Fibroblast of lung (primary cell): ENCODE data around the gene ADGRD1. TPM values are rescaled to one million over a fixed set of nuclear protein-coding genes. Genes with fewer than 3 reads are reported as not detected.

Experiments used
- DNase-seq, 2 donors: peaks; one replicate each; pipeline versions ENCODE4 v3.0.0 to v3.0.0-alpha.2; 2010; ENCODE audit warnings: low read depth in 2 of 2
- H2AFZ ChIP-seq: 2 replicates; pipeline ENCODE4 v1.5.1; 2012; ENCODE audit warnings: low read length, control low read depth, inconsistent platforms
- H3K27ac ChIP-seq: 2 replicates; pipeline ENCODE4 v1.5.1; 2011; ENCODE audit warnings: low read length, control low read depth; ENCODE audit not compliant: insufficient read depth
- H3K27me3 ChIP-seq: 2 replicates; pipeline ENCODE4 v1.5.1; 2011; ENCODE audit warnings: mild to moderate bottlenecking, low read length; ENCODE audit not compliant: control insufficient read depth, insufficient read depth
- H3K36me3 ChIP-seq: 2 replicates; pipeline ENCODE4 v1.5.1; 2011; ENCODE audit warnings: low read length; ENCODE audit not compliant: control insufficient read depth, insufficient read depth
- H3K4me1 ChIP-seq: 2 replicates; pipeline ENCODE4 v1.5.1; 2011; ENCODE audit warnings: low read length; ENCODE audit not compliant: control insufficient read depth, insufficient read depth; ENCODE audit errors: extremely low read depth
- H3K4me2 ChIP-seq: 2 replicates; pipeline ENCODE4 v1.5.1; 2011; ENCODE audit warnings: low read length, control low read depth; ENCODE audit not compliant: insufficient read depth; ENCODE audit errors: extremely low read depth
- H3K4me3 ChIP-seq, 4 experiments: fragments of 200-600 bp in 1 of 4; sonication (generic) in 1 of 4; replicated peaks in 1 of 4; 2 replicates each; pipeline ENCODE4 v1.5.1; 2011 to 2016; ENCODE audit warnings: low read length in 4 of 4, low read depth in 3 of 4, mild to moderate bottlenecking in 3 of 4, control low read depth in 2 of 4, inconsistent platforms in 1 of 4, mixed read lengths in 1 of 4; ENCODE audit not compliant: insufficient read depth in 1 of 4; ENCODE audit errors: control extremely low read depth in 1 of 4
- H3K79me2 ChIP-seq: 2 replicates; pipeline ENCODE4 v1.5.1; 2012; ENCODE audit warnings: mild to moderate bottlenecking, low read length, inconsistent platforms; ENCODE audit not compliant: control insufficient read depth, insufficient read depth
- H3K9ac ChIP-seq: 2 replicates; pipeline ENCODE4 v1.5.1; 2011; ENCODE audit warnings: mild to moderate bottlenecking, low read length, control low read depth; ENCODE audit not compliant: insufficient read depth
- H3K9me3 ChIP-seq: 2 replicates; pipeline ENCODE4 v1.5.1; 2012; ENCODE audit warnings: low read depth, low read length; ENCODE audit not compliant: control insufficient read depth, insufficient read depth
- H4K20me1 ChIP-seq: 2 replicates; pipeline ENCODE4 v1.5.1; 2011; ENCODE audit warnings: low read length; ENCODE audit not compliant: control insufficient read depth, insufficient read depth; ENCODE audit errors: extremely low read depth
- EZH2 ChIP-seq: IDR thresholded peaks from 2 replicates; pipeline ENCODE4 v1.5.1; 2012; ENCODE audit warnings: low read length, control low read depth, mild to moderate bottlenecking; ENCODE audit errors: missing control alignments
- polyA plus RNA-seq, 2 donors: library from polyadenylated mRNA; depleted of rRNA in 1 of 2; stranded (reverse) in 1 of 2; unstranded in 1 of 2; fragments of >200 nt; gene quantifications; 2 replicates each; pipeline ENCODE4 v1.2.1, GENCODE V29; 2011 to 2012; ENCODE audit warnings: missing spikeins in 1 of 2
- total RNA-seq: library from RNA; depleted of rRNA; stranded (reverse); fragments of >200 nt; gene quantifications from 2 replicates; pipeline ENCODE4 v1.2.1, GENCODE V29; 2014
- TF ChIP-seq, protein P1 (sequence below), 2 donors: IDR thresholded peaks in 1 of 2; conservative IDR thresholded peaks in 1 of 2; 1 replicate in 1 of 2; 2 replicates in 1 of 2; pipeline ENCODE4 v1.5.1; 2011 to 2012; ENCODE audit warnings: low read length in 2 of 2, control low read depth in 1 of 2, inconsistent platforms in 1 of 2, low read depth in 1 of 2, mild to moderate bottlenecking in 1 of 2

The ADGRD1 gene
- total and polyA plus RNA-seq, 2 donors (not counting 1 experiment from before 2014, with no cell fraction given): 7.3 to 11.6 TPM

DNA sequence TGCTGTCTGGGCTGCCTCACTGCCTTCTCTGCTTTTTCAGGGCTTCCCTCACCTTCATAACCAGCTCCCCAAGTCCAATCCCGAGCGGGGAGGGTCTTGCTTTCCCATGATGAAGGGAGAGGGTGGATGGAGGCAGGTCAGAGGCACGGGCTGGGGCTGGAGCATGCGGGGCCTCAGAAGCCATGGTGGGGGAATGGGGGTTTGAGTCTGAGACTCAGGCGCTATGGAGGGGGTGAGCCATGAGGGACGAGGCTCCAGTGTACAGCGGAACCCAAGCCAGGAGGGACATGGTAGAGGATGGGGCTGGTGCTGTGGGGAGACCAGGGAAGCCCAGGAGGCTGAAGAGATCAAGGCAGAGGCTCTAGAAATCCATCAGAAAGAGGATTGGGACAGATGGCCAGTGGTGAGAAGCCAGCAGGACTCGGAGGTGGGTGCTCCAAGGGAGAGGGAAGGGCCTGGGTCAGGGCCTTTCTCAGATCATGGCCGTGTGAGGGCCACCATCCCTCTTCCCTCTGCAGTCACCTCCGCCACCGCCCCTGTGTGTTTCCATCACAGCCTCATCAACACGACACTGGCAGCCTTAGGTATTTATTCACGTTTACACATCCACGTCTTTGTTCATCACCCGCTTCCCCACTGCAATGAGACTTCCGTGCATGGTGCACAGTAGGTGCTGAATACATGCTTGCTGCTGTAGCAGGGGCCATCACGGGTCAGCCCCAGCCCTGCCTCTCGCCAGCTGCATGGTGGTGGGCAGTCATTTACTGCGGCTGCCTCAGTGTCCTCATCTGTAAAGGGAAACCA is 144.7 kb downstream of the ADGRD1 start:
- Histone ChIP-seq H3K9ac (no peak overlapping the region), H3K9me3 (no peaks in the 10 kb centered on the region)
- TF ChIP-seq, protein P1, sequence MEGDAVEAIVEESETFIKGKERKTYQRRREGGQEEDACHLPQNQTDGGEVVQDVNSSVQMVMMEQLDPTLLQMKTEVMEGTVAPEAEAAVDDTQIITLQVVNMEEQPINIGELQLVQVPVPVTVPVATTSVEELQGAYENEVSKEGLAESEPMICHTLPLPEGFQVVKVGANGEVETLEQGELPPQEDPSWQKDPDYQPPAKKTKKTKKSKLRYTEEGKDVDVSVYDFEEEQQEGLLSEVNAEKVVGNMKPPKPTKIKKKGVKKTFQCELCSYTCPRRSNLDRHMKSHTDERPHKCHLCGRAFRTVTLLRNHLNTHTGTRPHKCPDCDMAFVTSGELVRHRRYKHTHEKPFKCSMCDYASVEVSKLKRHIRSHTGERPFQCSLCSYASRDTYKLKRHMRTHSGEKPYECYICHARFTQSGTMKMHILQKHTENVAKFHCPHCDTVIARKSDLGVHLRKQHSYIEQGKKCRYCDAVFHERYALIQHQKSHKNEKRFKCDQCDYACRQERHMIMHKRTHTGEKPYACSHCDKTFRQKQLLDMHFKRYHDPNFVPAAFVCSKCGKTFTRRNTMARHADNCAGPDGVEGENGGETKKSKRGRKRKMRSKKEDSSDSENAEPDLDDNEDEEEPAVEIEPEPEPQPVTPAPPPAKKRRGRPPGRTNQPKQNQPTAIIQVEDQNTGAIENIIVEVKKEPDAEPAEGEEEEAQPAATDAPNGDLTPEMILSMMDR (conservative IDR thresholded peaks at IDR 0.05 in 1 of 2, IDR thresholded peaks at IDR 0.05 in 1 of 2; ENCODE audit: low read depth in 1 of 2, low read length in 2 of 2): no peak
- TF ChIP-seq EZH2: no peak

DNA sequence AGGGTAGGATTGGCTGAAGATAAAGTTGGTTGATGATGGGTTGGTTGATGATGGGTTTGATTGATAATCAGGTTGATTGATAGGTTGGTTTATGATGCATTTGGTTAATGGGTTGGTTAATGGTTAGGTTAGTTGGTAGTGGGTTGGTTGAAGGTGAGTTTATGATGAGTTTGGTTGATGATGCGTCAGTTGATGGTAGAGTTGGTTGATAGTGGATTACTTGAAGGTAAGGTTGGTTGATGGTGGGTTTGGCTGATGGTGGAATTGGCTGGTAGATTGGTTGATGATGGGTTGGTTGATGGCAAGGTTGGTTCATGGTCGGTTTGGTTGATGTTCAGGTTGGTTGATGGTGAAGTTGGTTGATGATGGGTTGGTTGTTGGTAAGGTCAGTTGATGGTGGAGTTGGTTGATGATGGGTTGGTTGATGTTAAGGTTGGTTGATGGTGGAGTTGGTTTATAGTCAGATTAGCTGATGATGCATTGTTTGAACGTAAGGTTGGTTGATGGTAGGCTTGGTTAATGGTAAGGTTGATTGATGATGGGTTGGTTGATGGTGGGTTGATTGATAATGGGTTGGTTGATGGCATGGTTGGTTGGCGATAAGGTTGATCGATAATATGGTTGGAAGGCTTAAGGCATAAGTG is 146.4 kb downstream of the ADGRD1 start:
- no peaks in the 10 kb centered on the region for H3K79me2 ChIP-seq
- H3K9me3 ChIP-seq: no peaks in the 10 kb centered on the region
- H3K36me3 ChIP-seq: no peaks in the 10 kb centered on the region
- no peaks in the 10 kb centered on the region for H3K4me1 ChIP-seq
- no peak overlapping the region for H3K4me3 ChIP-seq
- no peak overlapping the region for H3K9ac ChIP-seq
- no peak for DNase-seq
- no peaks in the 10 kb centered on the region for H4K20me1 ChIP-seq
- TF ChIP-seq, protein P1 (conservative IDR thresholded peaks at IDR 0.05 in 1 of 2, IDR thresholded peaks at IDR 0.05 in 1 of 2; ENCODE audit: low read depth in 1 of 2, low read length in 2 of 2): no peak
- no peak for TF ChIP-seq EZH2
- H3K27me3 ChIP-seq: no peaks in the 10 kb centered on the region
- H3K4me2 ChIP-seq: no peak overlapping the region
- no peak overlapping the region for H2AFZ ChIP-seq
- no peak overlapping the region for H3K27ac ChIP-seq

More for the DNA sequence above, 144.7 kb downstream of the ADGRD1 start:
- Histone ChIP-seq H3K4me1 (no peaks in the 10 kb centered on the region), H3K27ac (no peak overlapping the region), H3K4me3 (no peak overlapping the region), H3K4me2 (no peak overlapping the region), H3K79me2 (no peaks in the 10 kb centered on the region), H3K27me3 (no peaks in the 10 kb centered on the region), H4K20me1 (no peaks in the 10 kb centered on the region), H2AFZ (no peak overlapping the region), H3K36me3 (no peaks in the 10 kb centered on the region)
- no peak for DNase-seq

DNA sequence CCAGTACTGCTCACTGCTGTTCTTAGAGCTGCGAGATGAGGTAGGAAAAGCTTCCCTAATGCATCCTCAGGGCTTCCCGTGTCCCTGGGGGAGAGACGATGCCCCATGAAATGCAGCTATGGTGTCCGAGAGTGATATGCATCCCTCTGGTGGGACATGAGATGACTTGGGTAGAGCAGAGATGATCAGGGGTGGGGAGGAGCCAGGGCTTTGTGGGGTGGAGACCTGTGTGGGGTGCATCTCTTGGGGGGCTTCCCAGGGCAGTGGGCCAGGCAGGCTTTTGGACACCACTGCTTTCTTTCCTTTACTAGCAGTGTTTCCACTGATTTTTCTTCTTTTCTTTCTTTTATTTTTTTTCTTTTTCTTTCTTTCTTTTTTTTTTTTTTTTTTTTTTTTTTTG is 147.3 kb downstream of the ADGRD1 start:
- TF ChIP-seq, protein P1 (conservative IDR thresholded peaks at IDR 0.05 in 1 of 2, IDR thresholded peaks at IDR 0.05 in 1 of 2; ENCODE audit: low read depth in 1 of 2, low read length in 2 of 2): no peak
- TF ChIP-seq EZH2: no peak
- H2AFZ ChIP-seq: no peak overlapping the region
- no peaks in the 10 kb centered on the region for H3K9me3 ChIP-seq
- H3K4me2 ChIP-seq: no peak overlapping the region
- H3K36me3 ChIP-seq: no peaks in the 10 kb centered on the region
- no peak overlapping the region for H3K27ac ChIP-seq
- no peak overlapping the region for H3K4me3 ChIP-seq
- no peak for DNase-seq
- no peaks in the 10 kb centered on the region for H3K79me2 ChIP-seq
- no peaks in the 10 kb centered on the region for H4K20me1 ChIP-seq
- no peak overlapping the region for H3K9ac ChIP-seq
- no peaks in the 10 kb centered on the region for H3K4me1 ChIP-seq
- no peaks in the 10 kb centered on the region for H3K27me3 ChIP-seq
